ENCODE data around the gene FOXA3.
A peak's percentile ranks its signal among the peaks of the same experiment; 100 is the strongest.
"Not testable (repeated sequence)": the region's sequence is repeated elsewhere in the genome, so short reads cannot be mapped to it uniquely, and the experiment has no call there.

Gene FOXA3

GRCh38 chr19:45827459-45828093 is 36.5 kb upstream of the FOXA3 start:
- DNase-seq (ENCODE audit: insufficient read length, low spot score), result no peak
- no peak for FAIRE-seq

DNA sequence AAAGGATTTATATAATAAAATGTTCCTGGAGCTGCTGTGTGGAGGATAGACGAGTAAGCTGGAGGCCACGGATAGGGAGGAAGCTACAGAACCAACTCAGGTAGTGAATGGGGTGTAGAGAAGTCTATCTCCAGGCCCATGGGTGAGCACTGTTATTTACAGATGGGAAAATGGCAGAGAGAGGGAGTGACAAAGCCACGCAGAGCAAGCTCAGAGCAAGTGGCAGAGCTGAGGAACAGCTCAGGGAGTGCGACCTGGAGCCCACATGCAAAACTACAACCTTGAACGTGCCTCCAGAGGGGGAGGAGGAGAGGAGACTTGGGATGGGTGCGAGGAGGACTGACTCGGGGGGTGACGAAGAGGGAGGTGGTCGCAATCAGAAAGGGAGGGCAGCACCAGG is 35.6 kb upstream of the FOXA3 start:
- FAIRE-seq (no peak), DNase-seq (ENCODE audit: insufficient read length, low spot score) (no peak)

DNA sequence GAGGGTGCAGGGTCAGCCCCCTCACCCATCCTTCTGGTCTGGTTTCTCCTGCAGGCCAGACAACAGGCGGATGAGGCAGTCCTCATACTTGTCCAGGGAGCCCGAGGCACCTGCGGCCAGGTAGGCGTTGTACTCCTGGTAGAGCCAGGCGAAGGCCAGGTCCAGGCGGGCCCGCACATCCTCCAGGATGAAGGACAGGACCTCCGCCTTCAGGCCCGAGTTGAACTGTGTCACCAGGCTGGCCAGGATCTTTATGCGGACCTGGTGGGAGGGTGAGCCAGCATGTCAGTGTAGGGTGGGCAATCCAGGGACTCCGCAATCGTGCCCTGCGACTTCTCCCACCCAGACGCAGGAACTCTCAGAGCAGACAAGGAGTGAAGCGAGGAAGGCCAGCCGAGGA is 35.2 kb upstream of the FOXA3 start:
- no peak for DNase-seq (ENCODE audit: insufficient read length, low spot score)
- FAIRE-seq, result no peak

DNA sequence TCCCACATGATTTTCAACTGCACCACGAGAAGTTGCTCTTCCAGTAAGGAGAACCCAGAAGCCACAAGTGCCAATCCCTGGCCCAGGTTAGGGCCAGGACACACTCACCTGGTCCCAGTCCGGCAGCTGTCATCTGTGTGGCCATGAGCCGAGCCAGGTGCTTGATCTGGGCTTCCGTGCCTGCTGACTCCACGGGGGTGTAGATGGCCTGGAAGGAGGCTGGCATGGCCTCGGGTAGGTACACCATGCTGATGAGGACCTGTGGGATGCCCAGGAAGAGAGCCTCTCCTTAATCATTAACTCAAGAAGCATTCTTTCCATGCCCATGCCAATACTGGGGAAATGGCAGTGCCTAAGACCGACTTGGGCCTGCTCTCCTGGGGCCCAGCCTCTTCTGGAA is 29.2 kb upstream of the FOXA3 start:
- no peak for DNase-seq (ENCODE audit: insufficient read length, low spot score)
- FAIRE-seq, result no peak

GRCh38 chr19:45842198-45842597 is 21.9 kb upstream of the FOXA3 start:
- DNase-seq (ENCODE audit: insufficient read length, low spot score) (no peak), FAIRE-seq (no peak)

GRCh38 chr19:45847663-45848062 is 16.5 kb upstream of the FOXA3 start:
- DNase-seq (ENCODE audit: insufficient read length, low spot score) (no peak), FAIRE-seq (no peak)

DNA sequence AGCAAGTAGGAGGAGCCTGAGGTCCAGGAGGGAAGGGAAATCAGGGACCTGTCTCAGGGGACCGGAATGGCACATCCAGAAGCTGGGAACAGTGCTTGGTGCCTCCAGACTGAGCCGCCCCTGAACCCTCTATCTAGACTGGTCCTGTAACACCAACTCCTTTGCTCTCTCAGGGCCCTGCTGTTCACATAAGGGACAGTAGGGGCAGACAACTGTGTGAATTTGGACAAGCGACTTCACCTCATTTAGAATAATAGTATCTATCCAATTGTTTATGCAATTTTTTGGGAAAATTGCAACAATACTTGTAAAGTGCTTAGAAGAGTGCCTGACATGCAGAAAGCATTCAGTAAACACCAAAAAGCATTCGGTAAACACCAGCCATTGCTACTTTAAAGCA is 15.2 kb upstream of the FOXA3 start:
- no peak for FAIRE-seq
- DNase-seq (ENCODE audit: insufficient read length, low spot score), result no peak

- FAIRE-seq, result no peak
Observed at GRCh38 chr19:45852145-45852750, 11.9 kb upstream of the FOXA3 start.

GRCh38 chr19:45852983-45853382 is 11.1 kb upstream of the FOXA3 start:
- FAIRE-seq (no peak), DNase-seq (ENCODE audit: insufficient read length, low spot score) (no peak)

More at GRCh38 chr19:45852145-45852750, 11.9 kb upstream of the FOXA3 start:
- no peak for DNase-seq (ENCODE audit: insufficient read length, low spot score)

DNA sequence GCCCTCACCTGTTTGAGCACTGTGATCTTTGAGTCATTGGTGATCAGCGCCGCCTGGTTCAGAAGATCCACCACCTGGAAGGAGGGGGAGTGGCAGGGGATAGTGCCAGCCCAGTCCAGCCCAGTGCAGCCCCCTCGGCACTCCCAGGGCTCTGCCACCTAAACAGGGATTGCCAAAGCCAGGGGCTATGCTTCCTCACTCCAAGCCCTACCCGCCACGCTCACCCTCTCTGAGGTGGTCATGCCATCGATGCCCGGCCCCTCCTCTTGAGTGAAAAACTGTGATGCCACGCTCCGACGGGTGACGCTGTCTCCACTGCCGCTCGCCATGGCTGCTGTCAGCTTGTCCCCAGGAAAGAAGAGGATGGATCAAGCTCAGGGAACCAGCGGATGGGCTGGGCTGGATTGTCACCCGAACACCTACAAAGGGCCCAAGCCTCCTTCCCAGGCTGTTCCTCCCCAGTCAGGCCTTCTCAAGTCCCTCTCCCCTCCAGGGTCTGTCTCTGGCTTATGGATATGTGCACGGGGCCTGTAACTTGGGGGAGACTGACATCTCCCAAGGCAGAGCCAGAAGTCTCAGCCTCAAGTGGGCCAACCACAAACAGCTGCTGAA is 9.9 kb upstream of the FOXA3 start:
- DNase-seq (ENCODE audit: insufficient read length, low spot score), result no peak
- no peak for FAIRE-seq

DNA sequence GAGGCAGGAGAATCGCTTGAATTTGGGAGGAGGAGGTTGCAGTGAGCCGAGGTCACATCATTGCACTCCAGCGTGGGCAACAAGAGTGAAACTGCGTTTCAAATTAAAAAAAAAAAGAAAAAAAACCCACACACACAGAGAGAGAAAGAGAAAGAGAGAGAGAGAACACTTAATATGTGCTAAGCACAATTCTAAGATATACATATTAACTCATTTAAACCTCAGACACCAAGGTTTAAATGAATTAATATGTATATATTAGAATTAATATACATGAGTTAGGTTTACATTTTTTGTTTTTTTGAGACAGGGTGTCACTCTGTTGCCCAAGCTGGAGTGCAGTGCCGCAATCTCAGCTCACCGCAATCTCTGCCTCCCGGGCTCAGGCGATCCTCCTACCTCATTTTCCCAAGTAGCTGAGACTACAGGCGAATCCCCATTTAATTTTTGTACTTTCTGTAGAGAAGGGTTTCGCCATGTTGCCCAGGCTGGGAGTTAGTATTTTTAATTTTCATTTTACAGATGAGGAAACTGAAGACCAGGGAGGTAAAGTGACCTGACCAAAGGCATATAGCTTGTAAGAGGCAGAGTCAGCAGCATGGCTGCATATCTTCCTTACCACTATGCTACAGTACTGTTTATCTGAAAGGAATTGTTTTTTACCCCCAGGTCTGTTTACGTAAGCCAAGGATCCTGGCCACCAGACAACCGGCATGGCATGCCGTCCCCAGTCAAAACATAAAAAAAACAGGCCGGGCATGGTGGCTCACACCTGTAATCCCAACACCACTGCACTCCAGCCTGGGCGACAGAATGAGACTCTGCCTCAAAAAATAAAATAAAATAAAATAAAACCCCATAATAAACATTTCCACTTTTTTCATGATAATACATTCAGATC is 3.5 kb upstream of the FOXA3 start:
- DNase-seq (ENCODE audit: insufficient read length, low spot score) (no peak), FAIRE-seq (no peak)

GRCh38 chr19:45862271-45862563 is 1.9 kb upstream of the FOXA3 start:
- no peak for DNase-seq (ENCODE audit: insufficient read length, low spot score)
- FAIRE-seq, result no peak

GRCh38 chr19:45862564-45863334 is 1.4 kb upstream of the FOXA3 start, which contains the start of gene SYMPK:
TSS of gene SYMPK (minus strand) at chr19:45863147. CDS start at chr19:45854495, 8,652 bp downstream.
- peak; percentile 100 for DNase-seq (ENCODE audit: insufficient read length, low spot score)
- FAIRE-seq, result peak; percentile 98

DNA sequence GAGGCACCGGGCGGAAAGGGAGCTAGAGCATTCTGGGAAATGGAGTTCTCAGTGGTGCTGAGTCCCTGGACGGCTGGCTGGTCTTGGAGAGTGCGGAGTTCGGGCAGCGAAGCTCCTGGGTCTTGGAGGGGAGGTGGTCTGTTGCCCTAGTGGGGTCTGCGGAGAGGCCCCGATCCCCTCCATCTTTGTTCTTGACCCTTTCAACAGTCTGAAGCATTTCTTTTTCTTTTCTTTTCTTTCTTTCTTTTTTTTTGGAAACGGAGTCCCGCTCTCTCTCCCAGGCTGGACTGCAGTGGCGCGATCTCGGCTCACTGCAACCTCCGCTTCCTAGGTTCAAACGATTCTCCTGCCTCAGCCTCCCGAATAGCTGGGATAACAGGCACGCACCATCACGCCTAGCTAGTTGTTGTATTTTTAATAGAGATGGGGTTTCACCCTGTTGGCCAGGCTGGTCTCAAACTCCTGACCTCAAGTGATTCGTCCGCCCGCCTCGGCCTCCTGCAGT is 739 bp upstream of the FOXA3 start:
- DNase-seq (ENCODE audit: insufficient read length, low spot score) (no peak), FAIRE-seq (no peak)

DNA sequence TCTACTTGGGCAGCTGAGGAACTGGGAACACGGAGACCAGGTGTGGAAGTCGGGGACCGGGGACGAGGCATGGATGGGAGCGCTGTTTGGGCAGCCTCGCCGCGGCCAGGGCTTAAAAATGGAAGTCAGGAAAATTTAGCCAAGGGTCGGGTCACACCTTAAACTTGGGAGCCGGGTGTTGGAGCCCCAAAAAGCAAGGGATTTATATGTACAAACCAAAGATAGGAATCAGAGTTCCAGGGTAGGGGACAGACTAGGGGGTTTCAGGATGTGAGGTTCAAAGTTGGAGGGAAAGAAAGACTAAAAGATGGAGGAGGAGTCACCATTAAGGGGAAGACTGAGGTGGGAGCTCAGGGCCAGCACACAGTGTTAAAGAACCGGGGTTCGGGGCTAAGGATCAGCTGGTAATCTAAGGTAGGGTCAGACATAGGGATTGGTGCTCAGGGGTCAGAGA is 530 bp downstream of the FOXA3 start:
- no peak for FAIRE-seq
- no peak for DNase-seq (ENCODE audit: insufficient read length, low spot score)

- DNase-seq (ENCODE audit: insufficient read length, low spot score) (no peak), FAIRE-seq (no peak)
Observed at GRCh38 chr19:45865269-45865948, 1.3 kb downstream of the FOXA3 start.

GRCh38 chr19:45866400-45867176 is 2.5 kb downstream of the FOXA3 start:
- DNase-seq (ENCODE audit: insufficient read length, low spot score) (no peak), FAIRE-seq (no peak)

GRCh38 chr19:45867241-45867640 is 3.1 kb downstream of the FOXA3 start:
- not testable (repeated sequence) for DNase-seq (ENCODE audit: insufficient read length, low spot score); FAIRE-seq

DNA sequence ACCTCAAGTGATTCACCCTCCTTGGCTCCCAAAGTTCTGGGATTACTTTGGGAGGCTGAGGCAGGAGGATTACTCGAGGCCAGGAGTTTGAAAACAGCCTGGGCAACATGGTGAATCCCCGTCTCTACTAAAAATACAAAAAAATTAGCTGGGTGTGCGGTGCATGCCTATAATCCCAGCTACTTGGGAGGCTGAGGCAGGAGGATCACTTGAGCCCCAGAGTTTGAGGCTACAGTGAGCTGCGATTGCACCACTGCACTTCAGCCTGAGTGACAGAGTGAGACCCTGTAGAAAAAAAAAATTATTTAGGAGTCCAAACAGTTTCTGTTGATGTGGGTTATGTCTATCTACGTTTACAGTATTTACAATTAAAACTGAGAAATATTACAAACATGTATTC is 6.7 kb downstream of the FOXA3 start:
- DNase-seq (ENCODE audit: insufficient read length, low spot score) (no peak), FAIRE-seq (no peak)
